Liver (tissue), 9 donors: ENCODE measurements around the gene CCDC30. TPM values are rescaled to one million over a fixed set of nuclear protein-coding genes. Genes with fewer than 3 reads are reported as not detected.
"Not testable (repeated sequence)": the region's sequence is repeated elsewhere in the genome, so short reads cannot be mapped to it uniquely, and the experiment has no call there.

Source experiments
- DNase-seq: peaks from one replicate; pipeline ENCODE4 v3.0.0-alpha.2; 2017; ENCODE audit warnings: low spot score
- H3K27ac ChIP-seq, 2 donors: one replicate each; pipeline ENCODE4 v1.7.0; 2013; ENCODE audit warnings: inconsistent platforms in 2 of 2, low read length in 2 of 2, control low read depth in 1 of 2, low read depth in 1 of 2, mild to moderate bottlenecking in 1 of 2
- H3K27me3 ChIP-seq, 4 donors: one replicate each; pipeline versions ENCODE4 v1.6.1 to v1.7.0; 2013; ENCODE audit warnings: low read length in 3 of 4, inconsistent platforms in 1 of 4, mild to moderate bottlenecking in 1 of 4, moderate library complexity in 1 of 4; ENCODE audit not compliant: control insufficient read depth in 4 of 4, insufficient read depth in 4 of 4
- H3K36me3 ChIP-seq, 4 donors: one replicate each; pipeline versions ENCODE4 v1.6.1 to v1.7.0; 2013; ENCODE audit warnings: low read length in 3 of 4, mild to moderate bottlenecking in 3 of 4, low read depth in 1 of 4, moderate library complexity in 1 of 4; ENCODE audit not compliant: control insufficient read depth in 4 of 4, insufficient read depth in 3 of 4
- H3K4me1 ChIP-seq, 4 donors: one replicate each; pipeline versions ENCODE4 v1.6.1 to v1.7.0; 2013; ENCODE audit warnings: low read length in 3 of 4, mild to moderate bottlenecking in 3 of 4, moderate library complexity in 1 of 4; ENCODE audit not compliant: control insufficient read depth in 4 of 4, insufficient read depth in 4 of 4
- H3K4me3 ChIP-seq, 3 donors: one replicate each; pipeline versions ENCODE4 v1.6.1 to v1.7.0; 2013; ENCODE audit warnings: low read length in 3 of 3, control low read depth in 1 of 3, low read depth in 1 of 3, mild to moderate bottlenecking in 1 of 3
- H3K9ac ChIP-seq, 2 donors: one replicate each; pipeline ENCODE4 v1.7.0; 2013; ENCODE audit warnings: low read length in 2 of 2, mild to moderate bottlenecking in 2 of 2, moderate library complexity in 2 of 2, control low read depth in 1 of 2, low read depth in 1 of 2
- H3K9me3 ChIP-seq, 4 donors: one replicate each; pipeline versions ENCODE4 v1.6.1 to v1.7.0; 2013; ENCODE audit warnings: low read length in 3 of 4; ENCODE audit not compliant: control insufficient read depth in 4 of 4
- GABPA ChIP-seq, 2 donors: IDR thresholded peaks in 1 of 2; conservative IDR thresholded peaks in 1 of 2; 2 replicates each; pipeline ENCODE4 v1.6.1; 2016; ENCODE audit warnings: antibody characterized with exemption in 2 of 2, mild to moderate bottlenecking in 1 of 2, moderate library complexity in 1 of 2
- RAD21 ChIP-seq, 2 donors: IDR thresholded peaks; 2 replicates each; pipeline ENCODE4 v1.6.1; 2016; ENCODE audit warnings: antibody characterized with exemption in 2 of 2, mild to moderate bottlenecking in 2 of 2
- SP1 ChIP-seq: IDR thresholded peaks from 2 replicates; pipeline ENCODE4 v1.6.1; 2018; ENCODE audit warnings: antibody characterized with exemption, mild to moderate bottlenecking
- TAF1 ChIP-seq: conservative IDR thresholded peaks from 2 replicates; pipeline ENCODE4 v1.6.1; 2016; ENCODE audit warnings: antibody characterized with exemption, mild to moderate bottlenecking
- WGBS: extraction: QIAGEN DNeasy Blood & Tissue Kit; methylation state at CpG from one replicate; pipeline ENCODE4 v1.1.7; 2013; 5-methylcytosine and 5-hydroxymethylcytosine counted together
- polyA plus RNA-seq, 2 donors: library from polyadenylated mRNA; stranded (reverse) in 1 of 2; unstranded in 1 of 2; fragments of 200-250 nt in 1 of 2; fragments of >200 nt in 1 of 2; fragmentation: Nextera tagmentation in 1 of 2; extraction: Ambion mirVana in 1 of 2; gene quantifications; one replicate each; pipeline versions ENCODE4 v1.2.1 to v1.2.3, GENCODE V29; 2013 to 2015
- total RNA-seq, 2 donors: library from RNA; depleted of rRNA; stranded (reverse); fragments of >200 nt; gene quantifications; one replicate each; pipeline ENCODE4 v1.2.3, GENCODE V29; 2014
- TF ChIP-seq, protein P1 (sequence below): IDR thresholded peaks from 2 replicates; pipeline ENCODE4 v1.6.1; 2016; ENCODE audit warnings: antibody characterized with exemption
- TF ChIP-seq, protein P2 (sequence below): IDR thresholded peaks from 2 replicates; pipeline ENCODE4 v1.6.1; 2016; ENCODE audit warnings: antibody characterized with exemption, mild to moderate bottlenecking
- TF ChIP-seq, protein P3 (sequence below): fragments of 150-350 bp; IDR thresholded peaks from 2 replicates; pipeline ENCODE4 v1.5.1; 2017; ENCODE audit warnings: improper control_type of control experiment, low read depth, low read length; ENCODE audit not compliant: missing input control
- donor health status: healthy.
- donor health status: healthy.
- donor health status: healthy.
- donor health status: healthy.
- donor health status: healthy.

CCDC30 gene
- total and polyA plus RNA-seq, 4 donors, result 0.07 to 2.0 (median 1.3) TPM

- H3K27ac ChIP-seq, H3K36me3 ChIP-seq: not testable (repeated sequence)
These were observed 48.6 kb downstream of the CCDC30 start for GRCh38 chr1:42511581-42512155.

GRCh38 chr1:42518908-42519307 is 55.8 kb downstream of the CCDC30 start:
- 42% methylated on average over 1 of the region's 1 CpG for WGBS
- Histone ChIP-seq H3K36me3 (no peaks in the 10 kb centered on the region), H3K4me1 (no peaks in the 10 kb centered on the region), H3K4me3 (no peak overlapping the region), H3K9ac (no peak overlapping the region), H3K27me3 (no peaks in the 10 kb centered on the region), H3K27ac (no peak overlapping the region), H3K9me3 (peaks cover 0 to 5% (median 4%) of the 10 kb centered on the region in 4 donors)
- TF ChIP-seq, protein P1, sequence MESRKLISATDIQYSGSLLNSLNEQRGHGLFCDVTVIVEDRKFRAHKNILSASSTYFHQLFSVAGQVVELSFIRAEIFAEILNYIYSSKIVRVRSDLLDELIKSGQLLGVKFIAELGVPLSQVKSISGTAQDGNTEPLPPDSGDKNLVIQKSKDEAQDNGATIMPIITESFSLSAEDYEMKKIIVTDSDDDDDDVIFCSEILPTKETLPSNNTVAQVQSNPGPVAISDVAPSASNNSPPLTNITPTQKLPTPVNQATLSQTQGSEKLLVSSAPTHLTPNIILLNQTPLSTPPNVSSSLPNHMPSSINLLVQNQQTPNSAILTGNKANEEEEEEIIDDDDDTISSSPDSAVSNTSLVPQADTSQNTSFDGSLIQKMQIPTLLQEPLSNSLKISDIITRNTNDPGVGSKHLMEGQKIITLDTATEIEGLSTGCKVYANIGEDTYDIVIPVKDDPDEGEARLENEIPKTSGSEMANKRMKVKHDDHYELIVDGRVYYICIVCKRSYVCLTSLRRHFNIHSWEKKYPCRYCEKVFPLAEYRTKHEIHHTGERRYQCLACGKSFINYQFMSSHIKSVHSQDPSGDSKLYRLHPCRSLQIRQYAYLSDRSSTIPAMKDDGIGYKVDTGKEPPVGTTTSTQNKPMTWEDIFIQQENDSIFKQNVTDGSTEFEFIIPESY, result no peak
- no peak for DNase-seq

More at GRCh38 chr1:42511581-42512155, 48.6 kb downstream of the CCDC30 start:
- 73% methylated on average over 6 of the region's 6 CpGs for WGBS
- Histone ChIP-seq H3K9me3 (peaks cover 23 to 56% (median 29%) of the 10 kb centered on the region in 4 donors), H3K4me3 (peak overlapping the region in 1 of 3 donors; percentile 41)
- not testable (repeated sequence) for DNase-seq, H3K27me3 ChIP-seq, H3K4me1 ChIP-seq, H3K9ac ChIP-seq

GRCh38 chr1:42523171-42523570 is 60.1 kb downstream of the CCDC30 start:
- DNase-seq, result no peak
- TF ChIP-seq, protein P2, sequence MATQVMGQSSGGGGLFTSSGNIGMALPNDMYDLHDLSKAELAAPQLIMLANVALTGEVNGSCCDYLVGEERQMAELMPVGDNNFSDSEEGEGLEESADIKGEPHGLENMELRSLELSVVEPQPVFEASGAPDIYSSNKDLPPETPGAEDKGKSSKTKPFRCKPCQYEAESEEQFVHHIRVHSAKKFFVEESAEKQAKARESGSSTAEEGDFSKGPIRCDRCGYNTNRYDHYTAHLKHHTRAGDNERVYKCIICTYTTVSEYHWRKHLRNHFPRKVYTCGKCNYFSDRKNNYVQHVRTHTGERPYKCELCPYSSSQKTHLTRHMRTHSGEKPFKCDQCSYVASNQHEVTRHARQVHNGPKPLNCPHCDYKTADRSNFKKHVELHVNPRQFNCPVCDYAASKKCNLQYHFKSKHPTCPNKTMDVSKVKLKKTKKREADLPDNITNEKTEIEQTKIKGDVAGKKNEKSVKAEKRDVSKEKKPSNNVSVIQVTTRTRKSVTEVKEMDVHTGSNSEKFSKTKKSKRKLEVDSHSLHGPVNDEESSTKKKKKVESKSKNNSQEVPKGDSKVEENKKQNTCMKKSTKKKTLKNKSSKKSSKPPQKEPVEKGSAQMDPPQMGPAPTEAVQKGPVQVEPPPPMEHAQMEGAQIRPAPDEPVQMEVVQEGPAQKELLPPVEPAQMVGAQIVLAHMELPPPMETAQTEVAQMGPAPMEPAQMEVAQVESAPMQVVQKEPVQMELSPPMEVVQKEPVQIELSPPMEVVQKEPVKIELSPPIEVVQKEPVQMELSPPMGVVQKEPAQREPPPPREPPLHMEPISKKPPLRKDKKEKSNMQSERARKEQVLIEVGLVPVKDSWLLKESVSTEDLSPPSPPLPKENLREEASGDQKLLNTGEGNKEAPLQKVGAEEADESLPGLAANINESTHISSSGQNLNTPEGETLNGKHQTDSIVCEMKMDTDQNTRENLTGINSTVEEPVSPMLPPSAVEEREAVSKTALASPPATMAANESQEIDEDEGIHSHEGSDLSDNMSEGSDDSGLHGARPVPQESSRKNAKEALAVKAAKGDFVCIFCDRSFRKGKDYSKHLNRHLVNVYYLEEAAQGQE, result no peak
- TF ChIP-seq, protein P3, sequence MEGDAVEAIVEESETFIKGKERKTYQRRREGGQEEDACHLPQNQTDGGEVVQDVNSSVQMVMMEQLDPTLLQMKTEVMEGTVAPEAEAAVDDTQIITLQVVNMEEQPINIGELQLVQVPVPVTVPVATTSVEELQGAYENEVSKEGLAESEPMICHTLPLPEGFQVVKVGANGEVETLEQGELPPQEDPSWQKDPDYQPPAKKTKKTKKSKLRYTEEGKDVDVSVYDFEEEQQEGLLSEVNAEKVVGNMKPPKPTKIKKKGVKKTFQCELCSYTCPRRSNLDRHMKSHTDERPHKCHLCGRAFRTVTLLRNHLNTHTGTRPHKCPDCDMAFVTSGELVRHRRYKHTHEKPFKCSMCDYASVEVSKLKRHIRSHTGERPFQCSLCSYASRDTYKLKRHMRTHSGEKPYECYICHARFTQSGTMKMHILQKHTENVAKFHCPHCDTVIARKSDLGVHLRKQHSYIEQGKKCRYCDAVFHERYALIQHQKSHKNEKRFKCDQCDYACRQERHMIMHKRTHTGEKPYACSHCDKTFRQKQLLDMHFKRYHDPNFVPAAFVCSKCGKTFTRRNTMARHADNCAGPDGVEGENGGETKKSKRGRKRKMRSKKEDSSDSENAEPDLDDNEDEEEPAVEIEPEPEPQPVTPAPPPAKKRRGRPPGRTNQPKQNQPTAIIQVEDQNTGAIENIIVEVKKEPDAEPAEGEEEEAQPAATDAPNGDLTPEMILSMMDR, result no peak
- TF ChIP-seq RAD21 (IDR thresholded peaks at IDR 0.05) (no peak), SP1 (no peak), GABPA (IDR thresholded peaks at IDR 0.05 in 1 of 2, conservative IDR thresholded peaks at IDR 0.05 in 1 of 2) (no peak), TAF1 (no peak)
- TF ChIP-seq, protein P1, result no peak
- H3K4me3 ChIP-seq, result no peak overlapping the region
- no peak overlapping the region for H3K9ac ChIP-seq
- H3K27me3 ChIP-seq, result no peaks in the 10 kb centered on the region
- H3K27ac ChIP-seq, result no peak overlapping the region
- peaks cover 0 to 5% (median 3%) of the 10 kb centered on the region in 4 donors for H3K9me3 ChIP-seq
- H3K4me1 ChIP-seq, result no peaks in the 10 kb centered on the region
- no peaks in the 10 kb centered on the region for H3K36me3 ChIP-seq
- 92% methylated on average over 3 of the region's 3 CpGs for WGBS
